Measurements from ENCODE around the gene PLEKHH1.
A peak's percentile ranks its signal among the peaks of the same experiment; 100 is the strongest.

Gene PLEKHH1

GRCh38 chr14:67487937-67488893 lies 44.9 kb upstream of the PLEKHH1 start, which contains the start of gene TMEM229B:
TMEM229B (minus strand) TSS chr14:67488721; CDS start chr14:67473923, 14,798 bp downstream.
- peak; percentile 77 to 94 (median 92) for DNase-seq
- Histone ChIP-seq H3K9me3 (ENCODE audit: control extremely low read depth in 1 of 5, control insufficient read depth in 4 of 5, insufficient read depth in 2 of 5, low read depth in 1 of 5, low read length in 4 of 5) (peaks cover 0 to 7% (median 5%) of the 10 kb centered on the region in 5 experiments), H3K36me3 (ENCODE audit: control insufficient read depth in 4 of 4, insufficient read depth in 4 of 4, low read length in 3 of 4) (peaks cover 3 to 17% (median 6%) of the 10 kb centered on the region in 4 experiments), H3K4me1 (ENCODE audit: control extremely low read depth in 1 of 4, control insufficient read depth in 4 of 4, insufficient read depth in 4 of 4, low read length in 3 of 4) (peaks cover 17 to 51% (median 34%) of the 10 kb centered on the region in 4 experiments), H3K27me3 (replicated peaks in 2 of 5; ENCODE audit: control insufficient read depth in 4 of 5, insufficient read depth in 5 of 5, low read length in 4 of 5) (no peaks in the 10 kb centered on the region), H3K4me3 (ENCODE audit: control insufficient read depth in 1 of 7, extremely low read depth in 1 of 7, insufficient read depth in 4 of 7, low read depth in 2 of 7, low read length in 6 of 7) (peak within 1 kb of the TSS; percentile 48 to 88 (median 65)), H3K27ac (ENCODE audit: insufficient read depth in 1 of 2, low read depth in 1 of 2, low read length in 2 of 2, poor library complexity in 1 of 2, severe bottlenecking in 2 of 2) (peak within 1 kb of the TSS; percentile 74 to 91)
- WGBS (ENCODE audit: insufficient coverage) = 0% methylated on average over 12 of the region's 13 CpGs
- POLR2A ChIA-PET = interaction anchor here (1.4 kb wide), 1 partner anchor 25 kb away, joined by 3 read pairs; no protein-coding TSS in a partner anchor
- CTCF ChIA-PET = interaction anchor here (0.6 to 2.0 kb wide), 10 partner anchors 10 to 234 kb away, joined by 3 to 6 read pairs (median 4); no protein-coding TSS in a partner anchor

GRCh38 chr14:67490196-67490595 lies 42.9 kb upstream of the PLEKHH1 start:
- DNase-seq = no peak
- H3K36me3 ChIP-seq (ENCODE audit: control insufficient read depth in 4 of 4, insufficient read depth in 4 of 4, low read length in 3 of 4) = peaks cover 2 to 12% (median 4%) of the 10 kb centered on the region in 4 experiments
- H3K27me3 ChIP-seq (replicated peaks in 2 of 5; ENCODE audit: control insufficient read depth in 4 of 5, insufficient read depth in 5 of 5, low read length in 4 of 5) = no peaks in the 10 kb centered on the region
- H3K4me3 ChIP-seq (ENCODE audit: control insufficient read depth in 1 of 7, extremely low read depth in 1 of 7, insufficient read depth in 4 of 7, low read depth in 2 of 7, low read length in 6 of 7) = no peak overlapping the region
- H3K9me3 ChIP-seq (ENCODE audit: control extremely low read depth in 1 of 5, control insufficient read depth in 4 of 5, insufficient read depth in 2 of 5, low read depth in 1 of 5, low read length in 4 of 5) = peaks cover 0 to 20% (median 16%) of the 10 kb centered on the region in 5 experiments
- no peak overlapping the region for H3K27ac ChIP-seq (ENCODE audit: insufficient read depth in 1 of 2, low read depth in 1 of 2, low read length in 2 of 2, poor library complexity in 1 of 2, severe bottlenecking in 2 of 2)
- WGBS (ENCODE audit: insufficient coverage) = 100% methylated on average over 4 of the region's 4 CpGs
- H3K4me1 ChIP-seq (ENCODE audit: control extremely low read depth in 1 of 4, control insufficient read depth in 4 of 4, insufficient read depth in 4 of 4, low read length in 3 of 4) = peaks cover 12 to 41% (median 31%) of the 10 kb centered on the region in 4 experiments
- ChIA-PET POLR2A (no interaction called here), CTCF (interaction anchor here (0.7 to 1.7 kb wide), 2 partner anchors 9 to 23 kb away, joined by 3 to 4 read pairs; no protein-coding TSS in a partner anchor)

GRCh38 chr14:67491285-67491684 lies 41.8 kb upstream of the PLEKHH1 start:
- no peak overlapping the region for H3K4me3 ChIP-seq (ENCODE audit: control insufficient read depth in 1 of 7, extremely low read depth in 1 of 7, insufficient read depth in 4 of 7, low read depth in 2 of 7, low read length in 6 of 7)
- H3K36me3 ChIP-seq (ENCODE audit: control insufficient read depth in 4 of 4, insufficient read depth in 4 of 4, low read length in 3 of 4) = peaks cover 2 to 8% (median 4%) of the 10 kb centered on the region in 4 experiments
- 100% methylated on average over 3 of the region's 3 CpGs for WGBS (ENCODE audit: insufficient coverage)
- peaks cover 12 to 31% (median 22%) of the 10 kb centered on the region in 4 experiments for H3K4me1 ChIP-seq (ENCODE audit: control extremely low read depth in 1 of 4, control insufficient read depth in 4 of 4, insufficient read depth in 4 of 4, low read length in 3 of 4)
- H3K27me3 ChIP-seq (replicated peaks in 2 of 5; ENCODE audit: control insufficient read depth in 4 of 5, insufficient read depth in 5 of 5, low read length in 4 of 5) = no peaks in the 10 kb centered on the region
- H3K9me3 ChIP-seq (ENCODE audit: control extremely low read depth in 1 of 5, control insufficient read depth in 4 of 5, insufficient read depth in 2 of 5, low read depth in 1 of 5, low read length in 4 of 5) = peaks cover 0 to 20% (median 16%) of the 10 kb centered on the region in 5 experiments
- POLR2A ChIA-PET = no interaction called here
- H3K27ac ChIP-seq (ENCODE audit: insufficient read depth in 1 of 2, low read depth in 1 of 2, low read length in 2 of 2, poor library complexity in 1 of 2, severe bottlenecking in 2 of 2) = no peak overlapping the region
- CTCF ChIA-PET = interaction anchor here (0.9 to 1.9 kb wide), 4 partner anchors 10 to 80 kb away, joined by 3 to 5 read pairs (median 4); no protein-coding TSS in a partner anchor
- DNase-seq = no peak

GRCh38 chr14:67491741-67492507 lies 41.2 kb upstream of the PLEKHH1 start:
- no peaks in the 10 kb centered on the region for H3K27me3 ChIP-seq (replicated peaks in 2 of 5; ENCODE audit: control insufficient read depth in 4 of 5, insufficient read depth in 5 of 5, low read length in 4 of 5)
- peaks cover 0 to 20% (median 16%) of the 10 kb centered on the region in 5 experiments for H3K9me3 ChIP-seq (ENCODE audit: control extremely low read depth in 1 of 5, control insufficient read depth in 4 of 5, insufficient read depth in 2 of 5, low read depth in 1 of 5, low read length in 4 of 5)
- 81% methylated on average over 5 of the region's 9 CpGs for WGBS (ENCODE audit: insufficient coverage)
- H3K27ac ChIP-seq (ENCODE audit: insufficient read depth in 1 of 2, low read depth in 1 of 2, low read length in 2 of 2, poor library complexity in 1 of 2, severe bottlenecking in 2 of 2) = no peak overlapping the region
- POLR2A ChIA-PET = no interaction called here
- no peak for DNase-seq
- CTCF ChIA-PET = interaction anchor here (0.8 to 1.9 kb wide), 6 partner anchors 9 to 79 kb away, joined by 3 to 5 read pairs (median 3); no protein-coding TSS in a partner anchor
- H3K36me3 ChIP-seq (ENCODE audit: control insufficient read depth in 4 of 4, insufficient read depth in 4 of 4, low read length in 3 of 4) = peaks cover 0 to 3% (median under 1%) of the 10 kb centered on the region in 4 experiments
- H3K4me3 ChIP-seq (ENCODE audit: control insufficient read depth in 1 of 7, extremely low read depth in 1 of 7, insufficient read depth in 4 of 7, low read depth in 2 of 7, low read length in 6 of 7) = no peak overlapping the region
- peaks cover 12 to 26% (median 22%) of the 10 kb centered on the region in 4 experiments for H3K4me1 ChIP-seq (ENCODE audit: control extremely low read depth in 1 of 4, control insufficient read depth in 4 of 4, insufficient read depth in 4 of 4, low read length in 3 of 4)

GRCh38 chr14:67492538-67492937 lies 40.6 kb upstream of the PLEKHH1 start:
- WGBS (ENCODE audit: insufficient coverage) = 90% methylated on average over 2 of the region's 3 CpGs
- no peaks in the 10 kb centered on the region for H3K27me3 ChIP-seq (replicated peaks in 2 of 5; ENCODE audit: control insufficient read depth in 4 of 5, insufficient read depth in 5 of 5, low read length in 4 of 5)
- peaks cover 0 to 20% (median 16%) of the 10 kb centered on the region in 5 experiments for H3K9me3 ChIP-seq (ENCODE audit: control extremely low read depth in 1 of 5, control insufficient read depth in 4 of 5, insufficient read depth in 2 of 5, low read depth in 1 of 5, low read length in 4 of 5)
- CTCF ChIA-PET = interaction anchor here (0.8 to 1.9 kb wide), 4 partner anchors 8 to 79 kb away, joined by 3 to 4 read pairs (median 3); no protein-coding TSS in a partner anchor
- H3K27ac ChIP-seq (ENCODE audit: insufficient read depth in 1 of 2, low read depth in 1 of 2, low read length in 2 of 2, poor library complexity in 1 of 2, severe bottlenecking in 2 of 2) = no peak overlapping the region
- no peaks in the 10 kb centered on the region for H3K36me3 ChIP-seq (ENCODE audit: control insufficient read depth in 4 of 4, insufficient read depth in 4 of 4, low read length in 3 of 4)
- no peak overlapping the region for H3K4me3 ChIP-seq (ENCODE audit: control insufficient read depth in 1 of 7, extremely low read depth in 1 of 7, insufficient read depth in 4 of 7, low read depth in 2 of 7, low read length in 6 of 7)
- peaks cover 8 to 20% (median 18%) of the 10 kb centered on the region in 4 experiments for H3K4me1 ChIP-seq (ENCODE audit: control extremely low read depth in 1 of 4, control insufficient read depth in 4 of 4, insufficient read depth in 4 of 4, low read length in 3 of 4)
- DNase-seq = no peak
- POLR2A ChIA-PET = no interaction called here

GRCh38 chr14:67493092-67493717 lies 39.9 kb upstream of the PLEKHH1 start:
- 98% methylated on average over 8 of the region's 8 CpGs for WGBS (ENCODE audit: insufficient coverage)
- no peak overlapping the region for H3K27ac ChIP-seq (ENCODE audit: insufficient read depth in 1 of 2, low read depth in 1 of 2, low read length in 2 of 2, poor library complexity in 1 of 2, severe bottlenecking in 2 of 2)
- DNase-seq = peak in 1 of 3 donors; percentile 40
- H3K4me1 ChIP-seq (ENCODE audit: control extremely low read depth in 1 of 4, control insufficient read depth in 4 of 4, insufficient read depth in 4 of 4, low read length in 3 of 4) = peaks cover 4 to 13% (median 11%) of the 10 kb centered on the region in 4 experiments
- H3K4me3 ChIP-seq (ENCODE audit: control insufficient read depth in 1 of 7, extremely low read depth in 1 of 7, insufficient read depth in 4 of 7, low read depth in 2 of 7, low read length in 6 of 7) = no peak overlapping the region
- no peaks in the 10 kb centered on the region for H3K27me3 ChIP-seq (replicated peaks in 2 of 5; ENCODE audit: control insufficient read depth in 4 of 5, insufficient read depth in 5 of 5, low read length in 4 of 5)
- no peaks in the 10 kb centered on the region for H3K36me3 ChIP-seq (ENCODE audit: control insufficient read depth in 4 of 4, insufficient read depth in 4 of 4, low read length in 3 of 4)
- ChIA-PET POLR2A (no interaction called here), CTCF (interaction anchor here (0.6 to 1.9 kb wide), 5 partner anchors 8 to 50 kb away, joined by 3 to 4 read pairs (median 3); no protein-coding TSS in a partner anchor)
- H3K9me3 ChIP-seq (ENCODE audit: control extremely low read depth in 1 of 5, control insufficient read depth in 4 of 5, insufficient read depth in 2 of 5, low read depth in 1 of 5, low read length in 4 of 5) = peaks cover 0 to 20% (median 16%) of the 10 kb centered on the region in 5 experiments
